Sigmoid colon (tissue), 4 donors: ENCODE data around the gene C17orf113.

ENCODE experiments used
- CTCF ChIP-seq, 4 experiments: fragments of 450-650 bp in 3 of 4; fragments of 200-600 bp in 1 of 4; IDR thresholded peaks; one replicate each; pipeline ENCODE4 v1.5.1; 2016 to 2019; ENCODE audit warnings: antibody characterized with exemption in 4 of 4, mild to moderate bottlenecking in 3 of 4, moderate library complexity in 2 of 4
- POLR2A ChIP-seq, 2 donors: fragments of 450-650 bp; IDR thresholded peaks; one replicate each; pipeline ENCODE4 v1.6.1; 2016; ENCODE audit warnings: antibody characterized with exemption in 2 of 2, mild to moderate bottlenecking in 2 of 2, moderate library complexity in 2 of 2
- POLR2AphosphoS5 ChIP-seq, 4 donors: sonication (generic); formaldehyde crosslinking; IDR thresholded peaks; one replicate each; pipeline ENCODE4 v1.6.1; 2017; ENCODE audit warnings: antibody characterized with exemption in 4 of 4

- no peak for TF ChIP-seq CTCF (IDR thresholded peaks at IDR 0.05)
- TF ChIP-seq POLR2A (IDR thresholded peaks at IDR 0.05), result no peak
- TF ChIP-seq POLR2AphosphoS5 (IDR thresholded peaks at IDR 0.05), result no peak
Observed at GRCh38 chr17:42098730-42099399, 48.5 kb upstream of the C17orf113 start.
